NCI-H82 (cell line): Measurements from ENCODE around the gene CNTNAP2.

Source experiments
- DNase-seq: peaks from one replicate; lab custom pipeline; 2025; lab: John Stamatoyannopoulos, UW

CNTNAP2 gene

GRCh38 chr7:147261693-147262092 is 1145.1 kb downstream of the CNTNAP2 start:
- DNase-seq: no peak

- no peak for DNase-seq
Measured at GRCh38 chr7:147265528-147265927, 1148.9 kb downstream of the CNTNAP2 start.

- DNase-seq: no peak
Measured at GRCh38 chr7:147276106-147276505, 1159.5 kb downstream of the CNTNAP2 start.

GRCh38 chr7:147276783-147277370 is 1160.3 kb downstream of the CNTNAP2 start:
- DNase-seq: no peak

- no peak for DNase-seq
Measured at GRCh38 chr7:147279514-147279913, 1162.9 kb downstream of the CNTNAP2 start.

- DNase-seq: no peak
Measured at GRCh38 chr7:147279964-147280374, 1163.4 kb downstream of the CNTNAP2 start.

- no peak for DNase-seq
Measured at GRCh38 chr7:147282204-147282603, 1165.6 kb downstream of the CNTNAP2 start.

GRCh38 chr7:147296201-147296600 is 1179.6 kb downstream of the CNTNAP2 start:
- no peak for DNase-seq

GRCh38 chr7:147296986-147297385 is 1180.4 kb downstream of the CNTNAP2 start:
- DNase-seq: no peak

- no peak for DNase-seq
Measured at GRCh38 chr7:147298611-147299043, 1182.0 kb downstream of the CNTNAP2 start.

GRCh38 chr7:147300293-147300692 is 1183.7 kb downstream of the CNTNAP2 start:
- no peak for DNase-seq

GRCh38 chr7:147304376-147304775 is 1187.8 kb downstream of the CNTNAP2 start:
- DNase-seq: no peak

- DNase-seq: no peak
Measured at GRCh38 chr7:147305827-147306226, 1189.2 kb downstream of the CNTNAP2 start.

- no peak for DNase-seq
Measured at GRCh38 chr7:147308539-147308938, 1191.9 kb downstream of the CNTNAP2 start.

- no peak for DNase-seq
Measured at GRCh38 chr7:147311336-147311735, 1194.7 kb downstream of the CNTNAP2 start.

- no peak for DNase-seq
Measured at GRCh38 chr7:147321504-147321903, 1204.9 kb downstream of the CNTNAP2 start.

- DNase-seq: no peak
Measured at GRCh38 chr7:147332988-147333387, 1216.4 kb downstream of the CNTNAP2 start.

GRCh38 chr7:147363101-147363500 is 1246.5 kb downstream of the CNTNAP2 start:
- DNase-seq: no peak

- no peak for DNase-seq
Measured at GRCh38 chr7:147376192-147376591, 1259.6 kb downstream of the CNTNAP2 start.

- DNase-seq: no peak
Measured at GRCh38 chr7:147380926-147381325, 1264.3 kb downstream of the CNTNAP2 start.

GRCh38 chr7:147394329-147394728 is 1277.7 kb downstream of the CNTNAP2 start:
- no peak for DNase-seq

- no peak for DNase-seq
Measured at GRCh38 chr7:147400221-147400689, 1283.7 kb downstream of the CNTNAP2 start.

GRCh38 chr7:147400925-147401324 is 1284.3 kb downstream of the CNTNAP2 start:
- no peak for DNase-seq

- DNase-seq: no peak
Measured at GRCh38 chr7:147405621-147406020, 1289.0 kb downstream of the CNTNAP2 start.
